Ascending aorta (tissue), 2 donors: ENCODE results near the gene ZMIZ1. TPM values are rescaled to one million over a fixed set of nuclear protein-coding genes. Genes with fewer than 3 reads are reported as not detected.

Source experiments
- DNase-seq, 2 donors: peaks; one replicate each; pipeline ENCODE4 v3.0.0-alpha.2; 2019; ENCODE audit warnings: low spot score in 2 of 2
- H3K27ac ChIP-seq, 2 donors: fragments of 200-600 bp; sonication (generic); one replicate each; pipeline ENCODE4 v1.5.1; 2016 to 2017; ENCODE audit warnings: mild to moderate bottlenecking in 1 of 2
- H3K27me3 ChIP-seq: fragments of 200-600 bp; sonication (generic); one replicate; pipeline ENCODE4 v1.5.1; 2017
- H3K36me3 ChIP-seq, 2 donors: fragments of 200-600 bp; sonication (generic); one replicate each; pipeline ENCODE4 v1.5.1; 2016
- H3K4me1 ChIP-seq, 2 donors: fragments of 200-600 bp; sonication (generic); one replicate each; pipeline ENCODE4 v1.5.1; 2016 to 2017; ENCODE audit warnings: mild to moderate bottlenecking in 1 of 2
- H3K4me3 ChIP-seq, 2 donors: fragments of 200-600 bp; sonication (generic); one replicate each; pipeline ENCODE4 v1.5.1; 2016 to 2017; ENCODE audit warnings: mild to moderate bottlenecking in 1 of 2
- H3K9me3 ChIP-seq, 2 donors: fragments of 200-600 bp; sonication (generic); one replicate each; pipeline ENCODE4 v1.5.1; 2016
- CTCF ChIP-seq, 3 experiments: fragments of 200-600 bp in 2 of 3; fragments of 450-650 bp in 1 of 3; sonication (generic) in 2 of 3; IDR thresholded peaks; one replicate each; pipeline ENCODE4 v1.5.1; 2016 to 2019; ENCODE audit warnings: antibody characterized with exemption in 3 of 3, mild to moderate bottlenecking in 1 of 3, moderate library complexity in 1 of 3
- intact Hi-C: fragments of 100-400 bp; cut with DNase I; formaldehyde crosslinking; loops from one replicate; pipeline ENCODE4 v1.15.1; 2023
- total RNA-seq: library from RNA; depleted of rRNA; stranded (reverse); fragments of >200 nt; gene quantifications from one replicate; pipeline ENCODE4 v1.1.0, GENCODE V29; 2016

ZMIZ1 gene
- total RNA-seq, 1 donor from 2014 or later, result 96.2 TPM

GRCh38 chr10:79024720-79025198 is 44.0 kb upstream of the ZMIZ1 start:
- intact Hi-C loops, result no loop called here
- Histone ChIP-seq H3K4me3 (no peak overlapping the region), H3K27ac (no peak overlapping the region), H3K9me3 (no peaks in the 10 kb centered on the region), H3K4me1 (no peaks in the 10 kb centered on the region), H3K27me3 (no peaks in the 10 kb centered on the region), H3K36me3 (no peaks in the 10 kb centered on the region)
- peak in 1 of 2 donors; percentile 48 for DNase-seq
- no peak for TF ChIP-seq CTCF (IDR thresholded peaks at IDR 0.05)

- intact Hi-C loops, result no loop called here
- peak in 1 of 2 donors; percentile 58 for DNase-seq
- H3K9me3 ChIP-seq, result no peaks in the 10 kb centered on the region
- H3K27ac ChIP-seq, result no peak overlapping the region
- H3K4me3 ChIP-seq, result no peak overlapping the region
- H3K4me1 ChIP-seq, result no peaks in the 10 kb centered on the region
- H3K36me3 ChIP-seq, result no peaks in the 10 kb centered on the region
- no peak for TF ChIP-seq CTCF (IDR thresholded peaks at IDR 0.05)
- no peaks in the 10 kb centered on the region for H3K27me3 ChIP-seq
Measured at GRCh38 chr10:79025199-79025832, 43.5 kb upstream of the ZMIZ1 start.

GRCh38 chr10:79026341-79026761 is 42.4 kb upstream of the ZMIZ1 start:
- Histone ChIP-seq H3K4me3 (no peak overlapping the region), H3K4me1 (no peaks in the 10 kb centered on the region), H3K27ac (no peak overlapping the region), H3K36me3 (no peaks in the 10 kb centered on the region), H3K27me3 (no peaks in the 10 kb centered on the region), H3K9me3 (no peaks in the 10 kb centered on the region)
- no peak for TF ChIP-seq CTCF (IDR thresholded peaks at IDR 0.05)
- intact Hi-C loops, result no loop called here
- peak in 1 of 2 donors; percentile 39 for DNase-seq

GRCh38 chr10:79026806-79027146 is 42.0 kb upstream of the ZMIZ1 start:
- Histone ChIP-seq H3K27ac (no peak overlapping the region), H3K27me3 (no peaks in the 10 kb centered on the region), H3K4me1 (no peaks in the 10 kb centered on the region), H3K36me3 (no peaks in the 10 kb centered on the region), H3K4me3 (no peak overlapping the region), H3K9me3 (no peaks in the 10 kb centered on the region)
- no peak for DNase-seq
- TF ChIP-seq CTCF (IDR thresholded peaks at IDR 0.05), result no peak
- intact Hi-C loops, result no loop called here

- peak in 1 of 2 donors; percentile 54 for DNase-seq
- Histone ChIP-seq H3K9me3 (no peaks in the 10 kb centered on the region), H3K27ac (no peak overlapping the region), H3K4me1 (no peaks in the 10 kb centered on the region), H3K4me3 (no peak overlapping the region), H3K27me3 (no peaks in the 10 kb centered on the region), H3K36me3 (no peaks in the 10 kb centered on the region)
- intact Hi-C loops, result no loop called here
- no peak for TF ChIP-seq CTCF (IDR thresholded peaks at IDR 0.05)
Measured at GRCh38 chr10:79027147-79028055, 41.4 kb upstream of the ZMIZ1 start.
